HS-5 (cell line): ENCODE data around the gene OR2H2.

Experiments
- DNase-seq: peaks from one replicate; pipeline ENCODE4 v3.0.0-alpha.2; 2012; ENCODE audit warnings: low read depth

Gene OR2H2

GRCh38 chr6:29584821-29585220 is at the start of gene OR2H2:
TSS of gene OR2H2 (plus strand) at chr6:29585121. CDS start at chr6:29587945, 2,824 bp downstream.
- DNase-seq: no peak

GRCh38 chr6:29537714-29538403 is 47.1 kb upstream of the OR2H2 start:
- no peak for DNase-seq

GRCh38 chr6:29547573-29547972 is 37.3 kb upstream of the OR2H2 start:
- DNase-seq: no peak

- DNase-seq: peak; percentile 39
These were observed 32.3 kb upstream of the OR2H2 start for GRCh38 chr6:29552512-29553051.

- peak; percentile 13 for DNase-seq
These were observed 31.5 kb upstream of the OR2H2 start for GRCh38 chr6:29553268-29554057.

GRCh38 chr6:29554764-29555163 is 30.2 kb upstream of the OR2H2 start:
- no peak for DNase-seq

GRCh38 chr6:29557320-29557719 is 27.6 kb upstream of the OR2H2 start:
- no peak for DNase-seq

GRCh38 chr6:29558439-29559079 is 26.4 kb upstream of the OR2H2 start:
- no peak for DNase-seq

GRCh38 chr6:29559524-29560287 is 25.2 kb upstream of the OR2H2 start, which contains the start of gene UBD:
TSS of gene UBD (minus strand) at chr6:29559732. CDS start at chr6:29559701, 31 bp downstream.
- DNase-seq: no peak

- DNase-seq: no peak
These were observed 23.8 kb upstream of the OR2H2 start for GRCh38 chr6:29561091-29561490.

GRCh38 chr6:29561606-29562181 is 23.2 kb upstream of the OR2H2 start:
- DNase-seq: no peak

- DNase-seq: no peak
These were observed 21.4 kb upstream of the OR2H2 start for GRCh38 chr6:29563435-29563965.

- no peak for DNase-seq
These were observed 20.0 kb upstream of the OR2H2 start for GRCh38 chr6:29564875-29565274.

GRCh38 chr6:29566856-29567255 is 18.1 kb upstream of the OR2H2 start:
- no peak for DNase-seq

- DNase-seq: no peak
These were observed 17.4 kb upstream of the OR2H2 start for GRCh38 chr6:29567541-29567940.

- no peak for DNase-seq
These were observed 16.9 kb upstream of the OR2H2 start for GRCh38 chr6:29567991-29568390.

GRCh38 chr6:29576056-29576455 is 8.9 kb upstream of the OR2H2 start:
- no peak for DNase-seq

- DNase-seq: no peak
These were observed 7.4 kb upstream of the OR2H2 start for GRCh38 chr6:29577544-29577943.

- DNase-seq: peak; percentile 22
These were observed 4.6 kb downstream of the OR2H2 start for GRCh38 chr6:29589423-29590048.

GRCh38 chr6:29590218-29590808 is 5.4 kb downstream of the OR2H2 start:
- no peak for DNase-seq
